Embryonic facial prominence (tissue), 1 donor: Measurements from ENCODE around the gene GLRA1.
"Not testable (repeated sequence)": the region's sequence is repeated elsewhere in the genome, so short reads cannot be mapped to it uniquely, and the experiment has no call there.

Experiments
- DNase-seq: peaks from one replicate; pipeline ENCODE4 v3.0.0-alpha.2; 2016; ENCODE audit errors: extremely low spot score

The GLRA1 gene

DNA sequence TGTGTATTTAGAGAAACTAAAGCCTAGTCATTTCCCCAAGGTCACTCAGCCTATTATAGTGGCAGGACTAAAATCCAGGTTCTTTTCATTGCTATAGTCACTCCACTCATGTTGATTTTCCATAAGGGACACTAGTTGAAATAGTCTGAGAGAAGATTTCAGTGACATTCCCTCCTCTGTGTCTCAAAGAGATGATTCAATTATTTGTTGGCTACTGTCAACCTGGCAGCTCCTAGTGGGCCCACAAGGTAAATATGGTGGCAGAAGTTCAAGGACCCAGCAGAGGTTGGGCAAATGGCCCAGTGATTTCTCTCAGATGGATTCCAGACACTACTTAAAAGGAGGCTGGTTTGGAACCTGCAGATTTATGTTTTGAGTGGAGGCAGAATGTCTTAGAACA, 104.8 kb downstream of the GLRA1 start:
- no peak for DNase-seq

DNA sequence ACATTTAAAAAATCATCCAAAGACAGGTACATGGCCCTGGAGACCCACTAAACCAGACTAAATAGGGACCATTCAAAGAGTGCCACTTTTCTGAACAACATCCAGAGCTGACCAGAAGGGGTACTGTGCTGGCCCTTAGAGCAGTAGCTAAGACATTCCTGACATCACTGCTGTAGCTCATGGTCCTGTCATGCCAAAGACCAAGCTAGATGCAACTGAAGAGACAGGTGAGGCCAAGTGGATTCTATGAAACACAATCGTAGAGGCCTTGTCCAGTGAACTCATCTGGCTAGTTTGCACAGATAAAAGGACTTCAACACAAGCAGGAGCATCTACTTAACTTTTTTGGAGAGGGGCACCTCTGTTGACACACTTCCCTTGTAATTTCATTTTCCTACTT, 109.6 kb downstream of the GLRA1 start:
- DNase-seq, result no peak

DNA sequence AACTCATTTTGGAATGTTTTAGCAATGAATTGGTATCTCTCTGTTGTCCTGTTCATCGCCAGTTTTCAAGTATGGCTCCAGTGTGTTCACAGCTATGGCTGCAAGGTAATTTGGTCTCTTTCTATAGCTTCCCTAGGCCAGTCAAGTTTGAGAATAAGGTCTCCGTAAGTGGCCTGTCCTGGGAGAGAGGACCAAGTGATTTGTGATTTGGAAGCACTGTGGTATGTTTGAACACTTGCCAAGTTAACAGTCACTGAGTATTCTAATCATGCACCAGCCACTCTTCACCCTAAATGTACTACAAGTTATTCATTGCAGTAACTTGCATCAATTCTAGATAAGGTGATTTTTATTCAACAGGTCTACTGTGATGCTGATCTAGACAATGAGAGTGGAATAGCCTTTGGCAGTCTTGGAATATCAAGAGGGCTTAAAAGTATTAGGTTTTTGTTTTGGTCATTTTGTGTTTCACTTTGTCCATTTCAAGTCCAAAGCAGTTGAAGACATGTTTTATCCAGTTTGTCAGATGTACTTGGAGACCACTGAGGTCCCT, 111.8 kb downstream of the GLRA1 start:
- no peak for DNase-seq

DNA sequence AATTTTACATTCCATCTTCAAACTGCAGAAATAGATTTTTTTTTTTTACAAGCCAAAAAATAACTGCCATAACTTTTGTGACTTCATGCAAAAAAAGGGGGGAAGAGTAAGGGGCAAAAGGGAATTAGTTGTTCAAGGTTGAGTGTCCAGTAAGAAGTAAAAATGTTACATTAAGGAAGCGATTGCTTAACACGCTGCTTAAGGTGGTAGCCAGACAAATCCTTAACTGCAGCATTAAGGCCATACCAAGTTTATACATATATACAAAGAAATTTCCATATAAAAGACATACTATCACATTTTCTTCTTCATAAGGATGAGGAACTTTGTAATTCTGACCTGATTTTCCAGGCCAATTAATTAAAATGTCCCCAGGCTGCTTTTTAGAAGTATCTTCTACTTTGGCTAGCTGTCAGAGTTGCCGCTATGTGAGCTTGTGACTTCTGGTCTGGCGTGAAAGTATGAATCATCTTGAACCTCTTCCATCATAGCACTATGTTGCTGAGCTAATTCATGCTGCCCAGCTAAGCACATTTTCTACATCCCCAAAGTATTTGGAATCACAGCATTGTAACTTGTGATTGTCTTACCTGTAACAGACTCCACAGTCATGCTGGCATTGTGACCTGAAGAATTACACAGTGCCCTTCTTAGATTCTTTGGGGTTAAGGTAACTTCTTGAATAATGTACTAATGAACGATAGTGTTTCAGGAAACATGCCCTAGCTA, 112.9 kb downstream of the GLRA1 start:
- DNase-seq, result no peak

DNA sequence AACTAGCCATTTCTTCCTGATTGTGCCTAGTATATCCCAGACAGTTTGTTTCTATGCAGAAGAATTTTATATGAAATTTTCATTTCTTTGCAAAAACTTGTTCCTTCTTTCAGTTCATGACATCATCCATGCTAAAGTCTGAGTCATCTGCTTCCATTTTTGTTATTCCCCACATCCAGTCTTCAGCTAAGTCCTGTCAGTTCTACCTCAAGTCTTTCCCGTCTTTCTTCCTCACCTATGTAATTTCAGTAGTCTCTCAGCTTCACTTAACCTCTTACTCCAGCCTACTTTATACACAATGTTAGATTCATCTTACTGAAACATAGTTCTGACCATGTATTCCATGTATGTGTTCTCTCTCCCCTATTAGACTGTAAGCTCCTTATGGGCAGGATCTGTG, 113.8 kb downstream of the GLRA1 start:
- DNase-seq, result no peak

DNA sequence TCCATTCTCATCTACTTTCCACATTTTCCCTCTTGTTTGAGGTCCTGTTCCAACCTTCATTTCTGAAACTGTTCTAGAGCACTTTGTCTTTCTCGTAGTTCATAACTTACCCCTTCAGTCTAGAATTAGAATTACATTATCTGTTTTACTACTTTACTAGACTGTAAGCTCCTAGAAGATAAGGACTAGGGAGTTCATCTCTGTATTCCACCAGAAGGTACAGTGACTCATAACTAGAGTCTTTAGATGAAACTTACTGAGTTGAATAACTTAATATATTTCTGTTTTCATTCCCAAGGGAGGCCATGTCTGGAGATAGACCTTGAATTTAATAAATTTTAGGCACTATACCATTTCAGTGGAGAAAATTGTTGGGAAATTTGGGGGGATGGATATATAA, 114.2 kb downstream of the GLRA1 start:
- no peak for DNase-seq

DNA sequence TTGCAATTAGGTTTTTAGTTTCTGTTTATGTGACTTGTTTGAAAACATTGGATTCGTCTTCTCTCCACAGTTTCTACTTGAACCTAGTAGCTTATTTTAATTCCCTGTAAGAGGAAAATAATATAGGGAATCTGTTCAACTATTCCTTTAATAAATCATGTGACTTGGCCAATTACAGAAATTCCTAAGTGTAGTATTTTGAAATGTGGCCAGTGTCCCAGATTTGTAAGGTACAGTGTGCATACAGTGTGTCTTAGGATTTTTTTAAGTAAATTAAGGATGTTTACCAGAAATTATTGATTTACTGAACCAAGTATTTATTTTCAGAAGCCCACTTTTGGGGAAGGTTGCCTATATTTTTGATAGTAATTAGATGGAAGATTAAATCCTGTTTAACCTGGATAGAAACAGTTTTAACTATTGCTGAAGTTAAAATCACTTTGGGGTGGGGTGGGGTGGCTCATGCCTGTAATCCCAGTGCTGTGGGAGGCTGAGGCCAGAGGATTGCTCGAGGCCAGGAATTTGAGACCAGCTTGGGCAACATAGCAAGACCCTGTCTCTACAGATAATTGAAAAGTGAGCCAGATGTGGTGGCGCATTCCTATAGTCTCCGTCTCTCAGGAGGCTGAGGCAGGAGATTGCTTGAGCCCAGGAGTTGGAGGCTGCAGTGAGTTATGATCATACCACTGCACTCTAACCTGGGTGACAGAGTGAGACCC, 116.0 kb downstream of the GLRA1 start:
- no peak for DNase-seq

DNA sequence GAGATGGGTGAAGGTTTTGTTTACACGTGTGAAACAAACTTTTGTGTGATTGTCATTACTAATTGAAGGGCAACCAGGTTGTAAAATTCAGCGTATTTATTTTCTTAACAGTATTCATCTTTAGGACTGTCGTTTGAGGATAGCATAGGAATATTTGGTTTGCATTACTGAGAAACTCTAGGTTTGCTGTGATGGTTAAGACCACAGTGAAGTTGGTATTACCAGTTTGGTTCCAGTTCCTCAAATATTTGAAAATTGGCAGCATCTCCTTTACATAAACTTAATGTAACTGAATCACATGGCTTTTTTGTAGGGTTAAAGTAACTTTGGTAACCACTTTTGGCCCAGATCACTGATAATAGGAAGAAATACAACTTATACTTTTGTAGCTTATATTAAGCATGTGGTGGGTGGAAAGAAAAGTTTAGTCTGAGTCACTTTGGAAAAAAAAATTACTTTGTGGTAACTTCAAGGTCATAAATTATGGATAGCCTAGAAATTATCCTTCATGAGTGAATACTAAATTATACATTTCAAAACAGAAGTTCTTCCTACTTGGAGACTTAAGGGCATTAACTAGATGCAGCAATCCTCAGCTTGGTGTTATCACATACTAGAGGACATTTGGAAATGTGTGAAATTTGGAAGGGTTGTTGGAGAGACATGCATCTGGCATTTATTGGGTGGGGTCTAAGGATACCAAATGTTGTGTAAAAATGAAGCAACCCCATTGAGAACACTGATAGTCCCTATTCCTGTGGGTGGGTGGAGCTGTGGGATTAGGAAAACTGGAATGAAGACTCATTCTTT, 119.0 kb downstream of the GLRA1 start:
- DNase-seq, result no peak

DNA sequence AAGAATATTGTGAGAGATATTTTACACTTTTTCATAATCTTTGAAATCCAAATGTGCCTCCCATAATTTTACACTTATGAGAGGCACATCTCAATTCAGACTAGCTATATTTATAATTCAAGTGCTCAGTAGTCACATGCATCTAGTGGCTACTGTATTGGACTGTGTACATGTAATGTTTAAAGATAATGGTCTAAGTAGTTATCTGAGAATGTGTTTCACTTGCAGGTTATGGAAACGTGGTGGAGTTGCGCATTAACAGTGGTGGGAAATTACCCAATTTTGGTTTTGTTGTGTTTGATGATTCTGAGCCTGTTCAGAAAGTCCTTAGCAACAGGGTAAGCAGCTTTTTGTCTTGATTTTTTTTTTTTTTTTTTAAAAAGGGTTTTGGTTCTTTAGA, 124.1 kb downstream of the GLRA1 start:
- no peak for DNase-seq

DNA sequence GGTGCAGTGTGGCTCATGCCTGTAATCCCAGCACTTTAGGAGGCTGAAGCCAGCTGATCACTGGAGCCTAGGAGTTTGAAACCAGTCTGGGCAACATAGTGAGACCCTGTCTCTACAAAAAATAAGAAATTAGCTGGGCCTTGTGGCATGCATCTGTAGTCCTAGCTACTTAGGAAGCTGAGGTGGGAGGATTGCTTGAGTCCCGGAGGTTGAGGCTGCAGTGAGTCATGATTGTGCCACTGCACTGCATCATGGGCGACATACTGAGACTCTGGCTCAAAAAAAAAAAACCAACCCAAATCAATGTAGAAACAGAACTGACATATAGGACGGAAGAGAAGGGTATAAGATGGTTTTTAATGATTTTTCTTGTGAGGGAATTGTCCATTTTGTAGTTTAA, 125.2 kb downstream of the GLRA1 start:
- DNase-seq, result no peak

DNA sequence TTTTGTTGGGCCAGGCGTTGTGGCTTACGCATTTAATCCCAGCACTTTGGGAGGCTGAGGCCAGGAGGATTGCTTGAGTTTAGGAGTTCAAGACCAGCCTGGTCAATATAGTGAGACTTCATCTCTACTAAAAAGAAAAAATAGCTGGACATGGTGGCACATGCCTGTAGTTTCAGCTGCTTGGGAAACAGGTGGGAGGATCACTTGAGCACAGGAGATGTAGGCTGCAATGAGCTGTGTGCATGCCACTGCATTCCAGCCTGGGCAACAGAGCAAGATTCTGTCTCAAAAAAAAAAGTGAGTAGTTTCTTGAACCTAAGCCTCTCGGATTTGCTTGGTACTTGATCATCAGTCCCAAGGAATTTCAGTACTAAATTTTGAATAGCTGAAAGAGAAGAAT, 126.0 kb downstream of the GLRA1 start:
- DNase-seq, result no peak

DNA sequence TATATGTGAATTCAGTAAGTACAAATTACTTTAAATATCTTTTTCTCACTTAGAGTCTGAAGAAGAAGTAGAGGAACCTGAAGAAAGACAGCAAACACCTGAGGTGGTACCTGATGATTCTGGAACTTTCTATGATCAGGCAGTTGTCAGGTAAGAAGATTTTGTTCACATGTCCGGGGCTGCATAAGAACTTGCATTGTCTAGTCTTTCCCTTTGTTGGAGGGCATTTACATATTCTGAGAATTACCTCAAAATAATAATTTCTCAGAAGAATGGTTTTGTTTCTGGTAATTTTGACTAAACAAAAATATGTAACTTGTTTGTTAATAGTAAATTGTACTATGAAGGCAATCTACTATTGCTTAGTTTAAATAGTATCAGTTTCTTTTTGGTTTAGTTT, 129.2 kb downstream of the GLRA1 start:
- DNase-seq, result no peak

DNA sequence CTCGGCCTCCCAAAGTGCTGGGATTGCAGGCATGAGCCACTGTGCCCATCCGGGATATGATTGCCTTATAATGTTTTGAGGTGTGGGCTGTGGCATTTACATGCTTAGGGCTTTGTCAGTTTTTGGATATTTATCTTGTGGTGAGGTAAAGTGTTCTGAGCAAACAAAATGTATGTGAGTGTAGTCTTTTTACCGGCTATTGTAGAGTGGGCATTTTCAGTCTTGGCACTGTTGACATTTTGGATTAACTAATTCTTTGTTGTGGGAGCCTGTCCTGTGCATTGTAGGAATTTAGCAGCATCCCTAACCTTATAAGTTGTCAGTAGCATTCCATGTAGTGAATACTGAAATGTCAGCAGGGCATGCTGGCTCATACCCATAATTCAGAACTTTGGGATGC, 131.3 kb downstream of the GLRA1 start:
- DNase-seq, result no peak

DNA sequence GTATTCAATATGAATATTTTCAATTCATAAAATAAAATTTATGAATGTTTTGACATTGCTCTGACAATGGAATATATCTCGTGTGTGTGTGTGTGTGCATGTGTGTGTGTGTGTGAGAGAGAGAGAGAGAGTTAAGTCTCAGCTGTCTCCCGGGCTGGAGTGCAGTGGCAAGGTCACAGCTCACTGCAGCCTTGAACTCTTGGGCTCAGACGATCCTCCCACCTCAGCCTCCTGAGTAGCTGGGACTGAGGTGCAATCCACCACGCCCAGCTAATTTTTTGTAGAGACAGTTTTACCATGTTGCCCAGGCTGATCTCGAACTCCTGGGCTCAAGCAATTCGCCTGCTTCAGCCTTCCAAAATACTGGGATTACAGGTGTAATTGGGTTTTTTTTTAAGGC, 136.8 kb downstream of the GLRA1 start:
- no peak for DNase-seq

DNA sequence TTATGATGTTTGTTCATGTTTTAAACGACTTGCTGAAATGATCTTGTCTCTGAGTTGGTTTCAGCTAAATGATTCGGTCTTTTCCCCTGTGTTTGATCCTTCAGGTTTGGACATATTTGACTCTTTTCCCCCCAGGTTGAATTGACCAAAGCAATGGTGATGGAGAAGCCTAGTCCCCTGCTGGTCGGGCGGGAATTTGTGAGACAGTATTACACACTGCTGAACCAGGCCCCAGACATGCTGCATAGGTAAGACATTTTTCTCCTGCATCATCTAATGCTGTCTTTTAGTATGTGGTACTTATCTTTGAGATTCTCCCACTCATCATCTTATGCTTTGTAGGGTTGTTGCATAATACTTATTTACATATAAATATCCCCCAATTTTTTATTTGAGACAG, 138.2 kb downstream of the GLRA1 start:
- no peak for DNase-seq

DNA sequence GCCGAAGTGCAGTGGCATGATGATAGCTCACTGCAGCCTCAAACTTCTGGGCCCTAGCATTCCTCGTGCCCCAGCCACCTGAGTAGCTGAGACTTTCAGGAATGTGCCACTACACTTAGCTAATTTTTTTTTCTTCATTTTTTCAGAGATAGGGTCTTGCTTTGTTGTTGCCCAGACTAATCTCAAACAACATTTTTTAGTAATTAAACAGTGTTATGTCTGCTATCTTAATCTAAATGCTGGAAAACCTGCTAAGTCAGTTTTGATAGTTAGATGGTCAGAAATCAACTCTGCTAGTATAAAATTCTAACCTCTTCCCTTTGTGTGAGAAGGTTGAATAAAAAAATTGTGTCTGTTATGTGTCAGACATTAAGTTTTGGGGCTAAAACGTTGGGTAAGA, 140.5 kb downstream of the GLRA1 start:
- DNase-seq, result no peak

DNA sequence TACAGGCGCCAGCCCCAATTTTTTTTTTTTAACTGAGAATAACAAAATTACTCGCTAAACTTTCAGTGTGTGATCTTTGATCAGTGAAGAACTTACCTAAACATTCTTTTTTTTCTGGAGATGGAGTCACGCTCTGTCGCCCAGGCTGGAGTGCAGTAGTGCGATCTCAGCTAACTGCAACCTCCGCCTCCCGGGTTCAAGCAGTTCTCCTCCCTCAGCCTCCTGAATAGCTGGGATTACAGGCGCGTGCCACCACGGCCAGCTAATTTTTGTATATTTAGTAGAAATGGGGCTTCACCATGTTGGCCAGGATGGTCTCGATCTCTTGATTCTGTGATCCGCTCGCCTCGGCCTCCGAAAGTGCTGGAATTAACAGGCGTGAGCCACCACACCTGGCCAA, 141.0 kb downstream of the GLRA1 start:
- not testable (repeated sequence) for DNase-seq

DNA sequence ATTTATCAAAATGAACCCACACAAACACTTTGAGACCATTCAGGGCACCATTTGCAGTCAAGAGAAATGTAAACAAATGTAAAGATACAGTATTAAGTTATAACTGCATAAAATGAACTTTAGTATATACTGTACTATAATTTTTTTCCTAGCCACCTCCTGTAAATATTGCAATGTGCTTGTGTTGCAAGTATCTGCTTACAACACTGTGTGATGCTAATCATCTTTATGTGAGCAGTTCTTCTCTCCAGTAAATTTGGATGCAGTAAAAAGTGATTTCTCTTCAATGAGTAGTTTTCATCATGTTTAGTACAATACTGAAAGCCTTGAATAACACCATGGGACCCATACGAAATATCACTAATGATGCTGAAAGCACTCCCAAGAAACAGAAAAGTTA, 143.4 kb downstream of the GLRA1 start:
- no peak for DNase-seq

DNA sequence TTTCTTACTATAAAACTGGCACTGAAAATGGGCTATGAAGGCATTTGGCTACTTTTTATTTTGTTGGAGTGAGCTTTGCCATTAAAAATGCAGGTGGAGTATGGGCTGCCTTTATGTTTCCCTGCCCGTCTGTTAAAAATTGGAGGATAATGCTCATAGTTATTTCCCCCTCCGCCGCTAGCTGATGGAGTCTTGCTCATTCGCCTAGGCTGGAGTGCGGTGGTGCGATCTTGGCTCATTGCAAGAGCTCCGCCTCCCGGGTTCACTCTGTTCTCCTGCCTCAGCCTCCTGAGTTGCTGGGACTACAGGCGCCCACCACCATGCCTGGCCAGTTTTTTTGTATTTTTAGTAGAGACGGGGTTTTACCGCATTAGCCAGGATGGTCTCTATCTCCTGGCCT, 144.3 kb downstream of the GLRA1 start:
- DNase-seq, result no peak

DNA sequence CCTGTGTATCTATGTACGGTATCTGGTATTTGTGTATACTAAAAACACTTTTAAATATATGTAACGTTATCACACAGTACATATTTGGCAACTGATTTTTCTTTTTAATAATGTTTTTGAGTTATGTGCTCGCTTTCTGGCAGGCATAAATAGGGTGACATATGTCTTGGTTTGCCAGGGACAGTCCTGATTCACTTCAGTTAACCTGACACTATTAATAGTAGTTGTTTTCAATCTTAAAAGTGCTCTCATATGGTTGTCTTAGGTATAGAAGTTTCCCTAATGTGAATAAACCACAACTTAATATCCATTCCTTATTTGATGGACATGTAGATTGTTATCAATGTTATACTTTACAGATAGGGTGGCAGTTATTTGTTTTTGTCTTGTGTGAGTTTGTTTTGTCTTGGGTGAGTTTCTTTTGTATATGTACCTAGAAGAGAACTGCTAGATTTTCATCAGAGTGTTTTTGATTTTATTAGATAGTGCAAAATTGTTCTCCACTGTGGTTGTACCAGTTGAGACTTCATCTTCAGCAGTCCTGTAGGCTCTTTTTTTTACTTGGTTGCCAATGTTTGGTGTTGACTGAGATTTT, 145.0 kb downstream of the GLRA1 start:
- no peak for DNase-seq

DNA sequence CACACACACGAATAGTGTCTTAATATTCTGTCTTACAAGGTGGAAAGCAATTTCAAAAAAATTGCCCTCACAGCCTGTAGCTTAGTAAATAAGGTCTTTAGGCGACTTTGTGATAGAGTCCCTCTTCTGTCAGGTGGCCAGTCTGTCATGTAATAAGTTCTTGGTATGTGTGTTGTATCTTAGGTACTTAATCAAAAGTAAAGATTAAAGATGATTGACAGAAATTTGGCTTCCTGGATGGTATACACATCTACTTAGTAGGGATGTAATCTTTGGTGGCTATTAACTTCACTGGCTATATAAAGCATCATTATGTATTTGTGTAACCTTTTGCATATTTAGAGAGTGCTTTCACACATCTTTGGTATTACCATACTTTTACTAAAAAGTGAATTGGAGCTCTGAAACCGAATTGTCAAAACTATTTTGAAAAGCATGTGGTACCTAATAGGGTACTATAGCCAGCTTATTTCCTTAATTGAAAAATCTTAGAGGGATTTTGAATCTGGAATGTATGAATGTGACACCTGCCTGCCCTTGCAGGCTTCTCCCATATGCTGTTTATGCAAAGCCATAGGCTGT, 149.5 kb downstream of the GLRA1 start:
- DNase-seq, result no peak

DNA sequence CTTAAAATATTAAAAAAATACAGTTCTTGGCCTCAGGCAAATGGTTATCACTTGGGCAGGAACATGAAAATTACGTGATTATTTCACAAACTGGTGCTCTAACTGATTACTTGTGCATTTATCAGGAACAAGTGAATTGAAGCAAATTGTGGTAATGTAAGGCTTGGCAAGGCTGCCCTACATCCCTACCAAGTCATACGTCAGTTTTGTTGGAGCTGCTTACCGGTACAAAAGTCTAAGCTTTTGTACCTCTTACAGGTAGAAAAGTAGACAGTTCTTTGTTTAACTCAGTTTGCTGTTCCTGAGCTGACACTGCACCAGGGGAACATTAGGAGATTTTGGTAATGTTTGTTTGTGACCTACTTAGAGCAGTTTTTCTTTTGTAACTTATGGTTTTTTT, 150.7 kb downstream of the GLRA1 start:
- no peak for DNase-seq
